CD14-positive monocyte (primary cell): ENCODE results near the gene PDXDC1. TPM values are rescaled to one million over a fixed set of nuclear protein-coding genes. Genes with fewer than 3 reads are reported as not detected.
"Not testable (repeated sequence)": the region's sequence is repeated elsewhere in the genome, so short reads cannot be mapped to it uniquely, and the experiment has no call there.

Experiments
- DNase-seq, 3 donors: peaks; one replicate each; pipeline ENCODE4 v3.0.0-alpha.2; 2011 to 2022
- H2AFZ ChIP-seq: 2 replicates; pipeline ENCODE4 v1.6.0; 2012; ENCODE audit warnings: mild to moderate bottlenecking, low read depth, low read length, inconsistent platforms; ENCODE audit not compliant: insufficient read depth, poor library complexity, severe bottlenecking
- H3K27ac ChIP-seq, 2 donors: 1 replicate in 1 of 2; 2 replicates in 1 of 2; pipeline ENCODE4 v1.5.1; 2012 to 2013; ENCODE audit warnings: low read length in 2 of 2, control low read depth in 1 of 2, inconsistent platforms in 1 of 2, low read depth in 1 of 2, mild to moderate bottlenecking in 1 of 2
- H3K27me3 ChIP-seq, 2 donors: one replicate each; pipeline versions ENCODE4 v1.6.0 to v1.6.1; 2011 to 2013; ENCODE audit warnings: low read length in 2 of 2; ENCODE audit not compliant: control insufficient read depth in 2 of 2, insufficient read depth in 2 of 2
- H3K36me3 ChIP-seq, 2 donors: replicated peaks in 1 of 2; 1 replicate in 1 of 2; 2 replicates in 1 of 2; pipeline versions ENCODE4 v1.5.1 to v1.6.1; 2012 to 2013; ENCODE audit warnings: low read length in 2 of 2, control low read depth in 1 of 2, inconsistent platforms in 1 of 2, mild to moderate bottlenecking in 1 of 2; ENCODE audit not compliant: insufficient read depth in 2 of 2, control insufficient read depth in 1 of 2
- H3K4me1 ChIP-seq, 2 donors: 1 replicate in 1 of 2; 2 replicates in 1 of 2; pipeline versions ENCODE4 v1.5.1 to v1.6.1; 2012 to 2013; ENCODE audit warnings: low read length in 2 of 2, control low read depth in 1 of 2, inconsistent platforms in 1 of 2, mild to moderate bottlenecking in 1 of 2, moderate library complexity in 1 of 2; ENCODE audit not compliant: insufficient read depth in 2 of 2, control insufficient read depth in 1 of 2
- H3K4me2 ChIP-seq: replicated peaks from 2 replicates; pipeline ENCODE3; 2012; ENCODE audit warnings: low read length, moderate library complexity, mild to moderate bottlenecking; ENCODE audit not compliant: poor library complexity, severe bottlenecking; ENCODE audit errors: extremely low read depth
- H3K4me3 ChIP-seq, 3 experiments: fragments of 200-600 bp in 1 of 3; sonication (generic) in 1 of 3; replicated peaks in 1 of 3; 1 replicate in 2 of 3; 2 replicates in 1 of 3; pipeline ENCODE4 v1.5.1; 2011 to 2013; ENCODE audit warnings: low read length in 3 of 3, mild to moderate bottlenecking in 3 of 3, control low read depth in 2 of 3, low read depth in 2 of 3, inconsistent platforms in 1 of 3, moderate library complexity in 1 of 3
- H3K79me2 ChIP-seq: 2 replicates; pipeline ENCODE4 v1.6.0; 2012; ENCODE audit warnings: mild to moderate bottlenecking, control low read depth, inconsistent platforms, low read length, moderate library complexity; ENCODE audit not compliant: insufficient read depth
- H3K9ac ChIP-seq: 2 replicates; pipeline ENCODE4 v1.6.0; 2017; ENCODE audit warnings: low read length, mild to moderate bottlenecking; ENCODE audit not compliant: insufficient read depth, poor library complexity, severe bottlenecking
- H3K9me3 ChIP-seq, 2 donors: replicated peaks in 1 of 2; 1 replicate in 1 of 2; 2 replicates in 1 of 2; pipeline versions ENCODE4 v1.5.1 to v1.6.1; 2012 to 2013; ENCODE audit warnings: low read length in 2 of 2, control low read depth in 1 of 2; ENCODE audit not compliant: control insufficient read depth in 1 of 2, insufficient read depth in 1 of 2
- H4K20me1 ChIP-seq: 2 replicates; pipeline ENCODE4 v1.6.0; 2012; ENCODE audit warnings: mild to moderate bottlenecking, low read length, control low read depth, moderate library complexity; ENCODE audit not compliant: insufficient read depth
- H3K27ac Mint-ChIP-seq, 7 donors: one replicate each; pipeline ENCODE4 v1.8.0; 2020; ENCODE audit warnings: mild to moderate bottlenecking in 7 of 7, mixed read lengths in 7 of 7, moderate library complexity in 6 of 7, inconsistent platforms in 2 of 7
- H3K27me3 Mint-ChIP-seq, 3 donors: one replicate each; pipeline ENCODE4 v1.8.0; 2021 to 2022; ENCODE audit warnings: low read depth in 3 of 3, mild to moderate bottlenecking in 3 of 3, mixed read lengths in 3 of 3, moderate library complexity in 3 of 3, inconsistent platforms in 1 of 3
- H3K36me3 Mint-ChIP-seq, 2 donors: one replicate each; pipeline ENCODE4 v1.8.0; 2020; ENCODE audit warnings: mixed read lengths in 2 of 2, inconsistent platforms in 1 of 2, mild to moderate bottlenecking in 1 of 2
- H3K4me1 Mint-ChIP-seq: one replicate; pipeline ENCODE4 v1.8.0; 2020; ENCODE audit warnings: mild to moderate bottlenecking, mixed read lengths
- H3K4me3 Mint-ChIP-seq, 2 donors: one replicate each; pipeline ENCODE4 v1.8.0; 2020; ENCODE audit warnings: mild to moderate bottlenecking in 2 of 2, mixed read lengths in 2 of 2, moderate library complexity in 1 of 2
- H3K9me3 Mint-ChIP-seq, 7 donors: one replicate each; pipeline ENCODE4 v1.8.0; 2020 to 2022; ENCODE audit warnings: mixed read lengths in 7 of 7, mild to moderate bottlenecking in 6 of 7, moderate library complexity in 6 of 7, inconsistent platforms in 2 of 7
- WGBS: methylation state at CpG from one replicate; pipeline ENCODE4 v1.1.5; 2013; ENCODE audit warnings: missing lambda C conversion rate; ENCODE audit not compliant: insufficient coverage; 5-methylcytosine and 5-hydroxymethylcytosine counted together
- intact Hi-C, 2 donors: fragments of 100-400 bp; cut with micrococcal nuclease; formaldehyde crosslinking; loops; one replicate each; pipeline versions ENCODE4 v1.15.0 to v1.15.1; 2023
- polyA plus RNA-seq, 3 donors: library from polyadenylated mRNA; depleted of rRNA in 1 of 3; unstranded in 2 of 3; stranded (reverse) in 1 of 3; fragments of 300-500 nt in 2 of 3; fragments of >200 nt in 1 of 3; fragmentation: Illumina TruSeq in 2 of 3; gene quantifications; 1 replicate in 2 of 3; 2 replicates in 1 of 3; pipeline ENCODE4 v1.2.3, GENCODE V29; 2012 to 2021

Gene PDXDC1
- polyA plus RNA-seq, 3 donors, result 22.3 to 50.1 (median 36.0) TPM

DNA sequence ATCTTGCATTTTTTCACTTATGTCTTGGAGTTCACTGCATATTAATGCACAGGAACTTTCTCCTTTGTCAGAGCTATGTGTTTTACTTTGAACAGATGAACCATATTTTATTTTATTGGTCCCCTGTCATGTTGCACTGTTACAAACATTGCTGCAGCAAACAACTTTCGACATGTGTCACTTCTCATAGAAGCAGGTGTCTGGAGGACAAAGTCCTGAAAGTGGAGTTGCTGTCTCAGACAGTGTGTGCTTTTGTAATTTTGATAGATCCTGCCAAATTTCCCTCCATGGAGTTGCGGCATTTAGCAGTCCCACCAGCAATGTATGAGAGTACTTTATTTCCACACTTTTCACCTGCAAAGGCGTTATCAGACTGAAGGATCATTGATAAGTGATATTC lies 27.6 kb downstream of the PDXDC1 start:
- H3K27me3 Mint-ChIP-seq, H3K27ac ChIP-seq, H3K9me3 Mint-ChIP-seq, H4K20me1 ChIP-seq, H3K4me1 Mint-ChIP-seq, DNase-seq, H3K79me2 ChIP-seq, H3K4me1 ChIP-seq, H3K9ac ChIP-seq, H3K27ac Mint-ChIP-seq, H3K4me2 ChIP-seq, H3K4me3 Mint-ChIP-seq, H3K4me3 ChIP-seq, intact Hi-C loops, H3K27me3 ChIP-seq, H3K9me3 ChIP-seq, H2AFZ ChIP-seq: not testable (repeated sequence)
- H3K36me3 ChIP-seq, result peaks cover 33 to 80% of the 10 kb centered on the region in 2 donors
- WGBS, result no CpG with 5 or more reads among the region's 3 CpGs
- peaks cover 57 to 69% of the 10 kb centered on the region in 2 donors for H3K36me3 Mint-ChIP-seq

DNA sequence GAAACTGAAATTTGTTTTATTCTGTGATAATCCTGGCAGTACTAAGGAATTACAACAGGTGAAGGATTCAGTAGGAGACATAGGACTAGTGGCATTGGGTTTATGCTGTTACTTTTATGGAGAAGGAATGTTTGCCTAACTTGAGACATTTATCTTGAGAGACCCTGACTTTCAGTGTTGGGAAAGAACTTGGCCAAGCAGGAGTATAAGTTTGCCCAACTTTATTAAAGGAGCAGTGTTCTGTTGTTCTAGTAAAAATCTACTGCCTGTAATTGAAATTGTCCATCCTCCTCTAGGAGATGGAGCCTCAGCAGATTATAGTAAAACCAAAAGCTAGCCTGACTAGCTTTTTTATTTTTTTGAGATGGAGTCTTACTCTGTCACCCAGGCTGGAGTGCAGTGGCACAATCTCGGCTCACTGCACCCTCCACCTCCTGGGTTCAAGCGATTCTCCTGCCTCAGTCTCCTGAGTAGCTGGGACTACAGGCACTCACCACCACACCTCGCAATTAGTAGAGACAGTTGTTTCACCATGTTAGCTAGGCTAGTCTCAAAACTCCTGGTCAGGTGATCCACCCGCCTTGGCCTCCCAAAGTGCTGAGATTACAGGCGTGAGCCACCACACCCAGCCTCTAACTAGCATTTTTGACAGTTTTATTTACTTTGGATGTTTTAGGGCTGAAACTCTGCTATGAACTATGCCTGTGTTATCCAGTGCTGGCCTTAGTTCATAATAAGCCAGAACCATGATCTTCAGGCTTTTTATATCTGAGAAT lies 30.7 kb downstream of the PDXDC1 start:
- intact Hi-C loops, H3K4me3 ChIP-seq: not testable (repeated sequence)

GRCh38 chr16:15008647-15009046 lies 33.8 kb downstream of the PDXDC1 start:
- intact Hi-C loops, H3K9ac ChIP-seq, H2AFZ ChIP-seq, H3K27me3 ChIP-seq, H3K9me3 ChIP-seq, H3K27me3 Mint-ChIP-seq, H3K4me1 ChIP-seq, H4K20me1 ChIP-seq, H3K9me3 Mint-ChIP-seq, DNase-seq, H3K4me1 Mint-ChIP-seq, H3K4me2 ChIP-seq, H3K79me2 ChIP-seq, H3K27ac ChIP-seq, H3K4me3 ChIP-seq, H3K4me3 Mint-ChIP-seq: not testable (repeated sequence)
- WGBS, result 89% methylated on average over 3 of the region's 3 CpGs
- H3K36me3 Mint-ChIP-seq, result peaks cover 77 to 90% of the 10 kb centered on the region in 2 donors
- H3K36me3 ChIP-seq, result peaks cover 56 to 86% of the 10 kb centered on the region in 2 donors
- peak overlapping the region in 1 of 7 donors; percentile 67 for H3K27ac Mint-ChIP-seq

More for the DNA sequence above, 30.7 kb downstream of the PDXDC1 start:
- H2AFZ ChIP-seq, H3K27ac ChIP-seq, H3K9me3 Mint-ChIP-seq, H3K27me3 Mint-ChIP-seq, H3K27me3 ChIP-seq, H4K20me1 ChIP-seq, H3K4me3 Mint-ChIP-seq, H3K9me3 ChIP-seq, H3K4me2 ChIP-seq, H3K4me1 Mint-ChIP-seq, DNase-seq, H3K79me2 ChIP-seq, H3K4me1 ChIP-seq, H3K9ac ChIP-seq: not testable (repeated sequence)
- 67% methylated on average over 3 of the region's 5 CpGs for WGBS
- Mint-ChIP-seq H3K36me3 (peaks cover 66 to 71% of the 10 kb centered on the region in 2 donors), H3K27ac (peak overlapping the region in 4 of 7 donors; percentile 42 to 53 (median 46))
- H3K36me3 ChIP-seq, result peaks cover 43 to 86% of the 10 kb centered on the region in 2 donors

DNA sequence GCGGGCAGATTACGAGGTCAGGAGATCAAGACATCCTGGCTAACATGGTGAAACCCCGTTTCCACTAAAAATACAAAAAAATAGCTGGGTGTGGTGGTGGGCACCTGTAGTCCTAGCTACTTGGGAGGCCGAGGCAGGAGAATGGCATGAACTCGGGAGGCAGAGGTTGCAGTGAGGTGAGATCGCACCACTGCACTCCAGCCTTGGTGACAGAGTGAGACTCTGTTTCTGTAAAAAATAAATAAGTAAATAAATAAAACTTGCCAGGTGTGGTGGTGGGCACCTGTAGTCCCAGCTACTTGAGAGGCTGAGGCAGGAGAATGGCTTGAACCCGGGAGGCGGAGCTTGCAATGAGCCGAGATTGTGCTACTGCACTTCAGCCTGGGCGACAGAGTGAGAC lies 38.1 kb downstream of the PDXDC1 start:
- intact Hi-C loops, DNase-seq, H3K9me3 Mint-ChIP-seq, H2AFZ ChIP-seq, H3K79me2 ChIP-seq, H3K9ac ChIP-seq, H3K27me3 Mint-ChIP-seq, H3K27ac ChIP-seq, H3K4me2 ChIP-seq, H3K9me3 ChIP-seq, H3K4me3 ChIP-seq, H3K4me1 ChIP-seq, H4K20me1 ChIP-seq, H3K4me3 Mint-ChIP-seq, H3K27me3 ChIP-seq: not testable (repeated sequence)
- Mint-ChIP-seq H3K4me1 (peaks cover 14% of the 10 kb centered on the region), H3K27ac (peak overlapping the region in 3 of 7 donors; percentile 23 to 41 (median 30)), H3K36me3 (peaks cover 71 to 94% of the 10 kb centered on the region in 2 donors)
- 92% methylated on average over 7 of the region's 10 CpGs for WGBS
- H3K36me3 ChIP-seq, result peaks cover 54 to 74% of the 10 kb centered on the region in 2 donors
